WTC11 (cell line): ENCODE data around the gene KAZN. TPM values are rescaled to one million over a fixed set of nuclear protein-coding genes. Genes with fewer than 3 reads are reported as not detected.

ENCODE experiments used
- ATAC-seq: fragments of 200-7000 bp; cut with Tn5 transposase; 2 replicates; pipeline ENCODE4 v1.10.0; 2021; ENCODE audit warnings: mild to moderate bottlenecking, moderate library complexity
- CTCF ChIA-PET: fragments of 300-600 bp; sonication (Branson Sonifier 250); formaldehyde crosslinking; loops from one replicate; lab custom pipeline; 2021; ENCODE audit warnings: antibody characterized with exemption; lab: Charles Lee
- POLR2A ChIA-PET: fragments of 350-600 bp; sonication (Branson Sonifier 250); formaldehyde crosslinking; loops from one replicate; lab custom pipeline; 2021; ENCODE audit warnings: antibody characterized with exemption; lab: Charles Lee
- DNase-seq: peaks from one replicate; pipeline ENCODE4 v3.0.0; 2021; ENCODE audit warnings: low spot score
- H3K27ac Mint-ChIP-seq: 2 replicates; pipeline ENCODE4 v1.8.0; 2021; ENCODE audit warnings: mixed read lengths
- H3K27me3 Mint-ChIP-seq: 2 replicates; pipeline ENCODE4 v1.8.0; 2021; ENCODE audit warnings: low read depth, mild to moderate bottlenecking, moderate library complexity, mixed read lengths
- H3K36me3 Mint-ChIP-seq: 2 replicates; pipeline ENCODE4 v1.8.0; 2021; ENCODE audit warnings: mixed read lengths
- H3K4me1 Mint-ChIP-seq: 2 replicates; pipeline ENCODE4 v1.8.0; 2022; ENCODE audit warnings: mixed read lengths
- H3K4me3 Mint-ChIP-seq: 2 replicates; pipeline ENCODE4 v1.8.0; 2021; ENCODE audit warnings: mild to moderate bottlenecking, moderate library complexity, mixed read lengths
- H3K9me3 Mint-ChIP-seq: 2 replicates; pipeline ENCODE4 v1.8.0; 2021; ENCODE audit warnings: mixed read lengths
- FOXK1 ChIP-seq: sonication (generic); formaldehyde crosslinking; IDR thresholded peaks from 2 replicates; pipeline ENCODE4 v1.8.0; 2022; ENCODE audit warnings: mild to moderate bottlenecking, moderate library complexity, missing genetic modification reagents
- FOXP4 ChIP-seq: sonication (generic); formaldehyde crosslinking; IDR thresholded peaks from 2 replicates; pipeline ENCODE4 v1.8.0; 2022; ENCODE audit warnings: mild to moderate bottlenecking, missing genetic modification reagents
- GRHL2 ChIP-seq: fragments of 250-450 bp; sonication (Bioruptor Pico); IDR thresholded peaks from 2 replicates; pipeline ENCODE4 v1.8.0; 2022; ENCODE audit warnings: mild to moderate bottlenecking, moderate library complexity; ENCODE audit not compliant: insufficient replicate concordance, severe bottlenecking
- JAZF1 ChIP-seq: fragments of 250-450 bp; sonication (Bioruptor Pico); IDR thresholded peaks from 2 replicates; pipeline ENCODE4 v1.9.0; 2021; ENCODE audit warnings: moderate library complexity, mild to moderate bottlenecking, inconsistent platforms
- NFYB ChIP-seq: sonication (generic); formaldehyde crosslinking; conservative IDR thresholded peaks from 2 replicates; pipeline ENCODE4 v1.8.0; 2022; ENCODE audit warnings: low read depth, missing genetic modification reagents
- PRDM15 ChIP-seq: sonication (generic); formaldehyde crosslinking; IDR thresholded peaks from 2 replicates; pipeline ENCODE4 v1.8.0; 2022; ENCODE audit warnings: missing genetic modification reagents
- SP1 ChIP-seq: sonication (generic); formaldehyde crosslinking; conservative IDR thresholded peaks from 2 replicates; pipeline ENCODE4 v1.8.1; 2022; ENCODE audit warnings: missing genetic modification reagents
- ZNF281 ChIP-seq: sonication (generic); formaldehyde crosslinking; IDR thresholded peaks from 2 replicates; pipeline ENCODE4 v1.8.0; 2023; ENCODE audit warnings: mild to moderate bottlenecking, missing genetic modification reagents
- ZNF671 ChIP-seq: fragments of 250-450 bp; sonication (Bioruptor Pico); IDR thresholded peaks from 2 replicates; pipeline ENCODE4 v1.8.0; 2021; ENCODE audit warnings: mild to moderate bottlenecking
- total RNA-seq: library from RNA; stranded (reverse); gene quantifications from 3 replicates; pipeline ENCODE4 v1.2.3, GENCODE V29; 2021
- TF ChIP-seq, protein P1 (sequence below): sonication (generic); formaldehyde crosslinking; IDR thresholded peaks from 2 replicates; pipeline ENCODE4 v1.8.0; 2022; ENCODE audit warnings: mild to moderate bottlenecking, missing genetic modification reagents
- TF ChIP-seq, protein P2 (sequence below): fragments of 250-450 bp; sonication (Bioruptor Pico); IDR thresholded peaks from 2 replicates; pipeline ENCODE4 v1.9.0; 2021; ENCODE audit warnings: mild to moderate bottlenecking
- TF ChIP-seq, protein P3 (sequence below): sonication (generic); formaldehyde crosslinking; IDR thresholded peaks from 2 replicates; pipeline ENCODE4 v1.8.1; 2022; ENCODE audit warnings: mild to moderate bottlenecking, missing genetic modification reagents, moderate library complexity, borderline replicate concordance

The KAZN gene
- total RNA-seq, 1 experiment from 2014 or later, result 19.9 TPM

GRCh38 chr1:14848625-14849024 lies 250.1 kb downstream of the KAZN start:
- ChIA-PET CTCF (interaction anchor here (1.1 kb wide), 1 partner anchor 69 kb away, joined by 4 read pairs; no protein-coding TSS in a partner anchor), POLR2A (no interaction called here)
- peaks cover 17% of the 10 kb centered on the region for H3K9me3 Mint-ChIP-seq
- no peak overlapping the region for H3K27ac Mint-ChIP-seq
- no peak overlapping the region for H3K4me3 Mint-ChIP-seq
- no peak for ATAC-seq
- H3K36me3 Mint-ChIP-seq, result no peaks in the 10 kb centered on the region
- no peaks in the 10 kb centered on the region for H3K27me3 Mint-ChIP-seq
- TF ChIP-seq, protein P1, sequence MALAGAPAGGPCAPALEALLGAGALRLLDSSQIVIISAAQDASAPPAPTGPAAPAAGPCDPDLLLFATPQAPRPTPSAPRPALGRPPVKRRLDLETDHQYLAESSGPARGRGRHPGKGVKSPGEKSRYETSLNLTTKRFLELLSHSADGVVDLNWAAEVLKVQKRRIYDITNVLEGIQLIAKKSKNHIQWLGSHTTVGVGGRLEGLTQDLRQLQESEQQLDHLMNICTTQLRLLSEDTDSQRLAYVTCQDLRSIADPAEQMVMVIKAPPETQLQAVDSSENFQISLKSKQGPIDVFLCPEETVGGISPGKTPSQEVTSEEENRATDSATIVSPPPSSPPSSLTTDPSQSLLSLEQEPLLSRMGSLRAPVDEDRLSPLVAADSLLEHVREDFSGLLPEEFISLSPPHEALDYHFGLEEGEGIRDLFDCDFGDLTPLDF (CRISPR knock-in tag), result no peak
- no peak for TF ChIP-seq ZNF281 (CRISPR knock-in tag)
- TF ChIP-seq, protein P2, sequence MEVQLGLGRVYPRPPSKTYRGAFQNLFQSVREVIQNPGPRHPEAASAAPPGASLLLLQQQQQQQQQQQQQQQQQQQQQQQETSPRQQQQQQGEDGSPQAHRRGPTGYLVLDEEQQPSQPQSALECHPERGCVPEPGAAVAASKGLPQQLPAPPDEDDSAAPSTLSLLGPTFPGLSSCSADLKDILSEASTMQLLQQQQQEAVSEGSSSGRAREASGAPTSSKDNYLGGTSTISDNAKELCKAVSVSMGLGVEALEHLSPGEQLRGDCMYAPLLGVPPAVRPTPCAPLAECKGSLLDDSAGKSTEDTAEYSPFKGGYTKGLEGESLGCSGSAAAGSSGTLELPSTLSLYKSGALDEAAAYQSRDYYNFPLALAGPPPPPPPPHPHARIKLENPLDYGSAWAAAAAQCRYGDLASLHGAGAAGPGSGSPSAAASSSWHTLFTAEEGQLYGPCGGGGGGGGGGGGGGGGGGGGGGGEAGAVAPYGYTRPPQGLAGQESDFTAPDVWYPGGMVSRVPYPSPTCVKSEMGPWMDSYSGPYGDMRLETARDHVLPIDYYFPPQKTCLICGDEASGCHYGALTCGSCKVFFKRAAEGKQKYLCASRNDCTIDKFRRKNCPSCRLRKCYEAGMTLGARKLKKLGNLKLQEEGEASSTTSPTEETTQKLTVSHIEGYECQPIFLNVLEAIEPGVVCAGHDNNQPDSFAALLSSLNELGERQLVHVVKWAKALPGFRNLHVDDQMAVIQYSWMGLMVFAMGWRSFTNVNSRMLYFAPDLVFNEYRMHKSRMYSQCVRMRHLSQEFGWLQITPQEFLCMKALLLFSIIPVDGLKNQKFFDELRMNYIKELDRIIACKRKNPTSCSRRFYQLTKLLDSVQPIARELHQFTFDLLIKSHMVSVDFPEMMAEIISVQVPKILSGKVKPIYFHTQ, result no peak
- no peak for DNase-seq
- H3K4me1 Mint-ChIP-seq, result no peaks in the 10 kb centered on the region

GRCh38 chr1:14849038-14849437 lies 250.6 kb downstream of the KAZN start:
- Mint-ChIP-seq H3K9me3 (peaks cover 15% of the 10 kb centered on the region), H3K4me1 (no peaks in the 10 kb centered on the region), H3K27ac (no peak overlapping the region), H3K27me3 (no peaks in the 10 kb centered on the region), H3K36me3 (no peaks in the 10 kb centered on the region), H3K4me3 (no peak overlapping the region)
- ATAC-seq, result no peak
- ChIA-PET POLR2A (no interaction called here), CTCF (interaction anchor here (0.5 to 1.1 kb wide), 3 partner anchors 63 to 118 kb away, joined by 3 to 4 read pairs (median 3); no protein-coding TSS in a partner anchor)
- no peak for DNase-seq
- TF ChIP-seq SP1 (CRISPR knock-in tag) (no peak), NFYB (CRISPR knock-in tag) (no peak), FOXP4 (no peak), FOXK1 (CRISPR knock-in tag) (no peak), GRHL2 (CRISPR knock-in tag) (no peak), PRDM15 (CRISPR knock-in tag) (no peak), ZNF671 (CRISPR knock-in tag) (no peak), JAZF1 (CRISPR knock-in tag) (no peak)
- TF ChIP-seq, protein P3, sequence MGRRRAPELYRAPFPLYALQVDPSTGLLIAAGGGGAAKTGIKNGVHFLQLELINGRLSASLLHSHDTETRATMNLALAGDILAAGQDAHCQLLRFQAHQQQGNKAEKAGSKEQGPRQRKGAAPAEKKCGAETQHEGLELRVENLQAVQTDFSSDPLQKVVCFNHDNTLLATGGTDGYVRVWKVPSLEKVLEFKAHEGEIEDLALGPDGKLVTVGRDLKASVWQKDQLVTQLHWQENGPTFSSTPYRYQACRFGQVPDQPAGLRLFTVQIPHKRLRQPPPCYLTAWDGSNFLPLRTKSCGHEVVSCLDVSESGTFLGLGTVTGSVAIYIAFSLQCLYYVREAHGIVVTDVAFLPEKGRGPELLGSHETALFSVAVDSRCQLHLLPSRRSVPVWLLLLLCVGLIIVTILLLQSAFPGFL (CRISPR knock-in tag), result no peak
